HepG2 (cell line): ENCODE measurements around the gene MYO3B. TPM values are rescaled to one million over a fixed set of nuclear protein-coding genes. Genes with fewer than 3 reads are reported as not detected.

Experiments
- ATAC-seq: fragments of 200-7000 bp; cut with Tn5 transposase; 3 replicates; pipeline ENCODE4 v1.9.1; 2020; ENCODE audit warnings: mild to moderate bottlenecking, moderate library complexity
- BruUV-seq: library from RNA; stranded (reverse); fragments of 400-500 nt; replicated peaks from 2 replicates; lab custom pipeline; 2021; lab: Mats Ljungman, UMichigan
- CTCF ChIA-PET: fragments of 300-600 bp; formaldehyde crosslinking; extraction: SDS; loops from one replicate; lab custom pipeline; 2021; ENCODE audit warnings: low total read pairs, inconsistent platforms, low intra/inter-chr PET ratio; lab: Yijun Ruan, JAX
- POLR2A ChIA-PET: fragments of 350-600 bp; sonication (Branson Sonifier 250); formaldehyde crosslinking; loops from one replicate; lab custom pipeline; 2020; ENCODE audit warnings: antibody characterized with exemption, inconsistent platforms; lab: Yijun Ruan, JAX
- DNase-seq: peaks from one replicate; pipeline ENCODE4 v3.0.0-alpha.2; 2015; ENCODE audit warnings: low spot score
- FAIRE-seq: peaks from 3 replicates; lab custom pipeline; 2011; peaks lifted over from hg19 to GRCh38; lab: Jason Lieb, UNC
- H2AFZ ChIP-seq: one replicate; pipeline ENCODE4 v1.6.1; 2011; ENCODE audit warnings: low read length, inconsistent platforms
- H3K27ac ChIP-seq: fragments of 300-600 bp; 3 replicates; pipeline ENCODE4 v1.8.0; 2011; ENCODE audit warnings: mixed run types, mild to moderate bottlenecking, mixed read lengths, low read length, inconsistent platforms; ENCODE audit not compliant: insufficient read depth; ENCODE audit errors: extremely low read length
- H3K27me3 ChIP-seq, 2 experiments: fragments of 200-600 bp in 1 of 2; 2 replicates in 1 of 2; 3 replicates in 1 of 2; pipeline versions ENCODE4 v1.6.0 to v1.8.0; 2011; ENCODE audit warnings: low read length in 2 of 2, mild to moderate bottlenecking in 2 of 2, moderate library complexity in 2 of 2, inconsistent platforms in 1 of 2; ENCODE audit not compliant: insufficient read depth in 2 of 2, control insufficient read depth in 1 of 2
- H3K36me3 ChIP-seq, 2 experiments: fragments of 200-600 bp in 1 of 2; replicated peaks in 1 of 2; 2 replicates in 1 of 2; 3 replicates in 1 of 2; pipeline versions ENCODE4 v1.5.1 to v1.8.0; 2011; ENCODE audit warnings: low read length in 2 of 2, inconsistent platforms in 1 of 2; ENCODE audit not compliant: insufficient read depth in 2 of 2, control insufficient read depth in 1 of 2
- H3K4me1 ChIP-seq: 2 replicates; pipeline ENCODE4 v1.5.1; 2012; ENCODE audit warnings: low read length, inconsistent platforms; ENCODE audit not compliant: insufficient read depth
- H3K4me2 ChIP-seq: 2 replicates; pipeline ENCODE4 v1.6.0; 2011; ENCODE audit warnings: low read depth, low read length, inconsistent platforms
- H3K4me3 ChIP-seq, 3 experiments: fragments of 200-600 bp in 1 of 3; sonication (generic), shearing (Covaris generic) in 1 of 3; replicated peaks in 1 of 3; 2 replicates each; pipeline ENCODE4 v1.5.1; 2011 to 2016; ENCODE audit warnings: low read length in 3 of 3, inconsistent platforms in 2 of 3, low read depth in 2 of 3, mild to moderate bottlenecking in 2 of 3, control low read depth in 1 of 3, mixed read lengths in 1 of 3; ENCODE audit not compliant: insufficient read depth in 1 of 3
- H3K79me2 ChIP-seq: one replicate; pipeline ENCODE4 v1.6.1; 2011; ENCODE audit warnings: low read length, inconsistent platforms; ENCODE audit not compliant: insufficient read depth
- H3K9ac ChIP-seq: 2 replicates; pipeline ENCODE4 v1.6.0; 2011; ENCODE audit warnings: mild to moderate bottlenecking, low read depth, low read length, inconsistent platforms; ENCODE audit not compliant: insufficient read depth
- H3K9me3 ChIP-seq: 2 replicates; pipeline ENCODE4 v1.5.1; 2012; ENCODE audit warnings: mild to moderate bottlenecking, low read length
- H4K20me1 ChIP-seq: 2 replicates; pipeline ENCODE4 v1.6.0; 2011; ENCODE audit warnings: inconsistent platforms, mild to moderate bottlenecking, low read length, moderate library complexity; ENCODE audit not compliant: insufficient read depth
- FOSL2 ChIP-seq: sonication (generic); formaldehyde crosslinking; IDR thresholded peaks from 2 replicates; pipeline ENCODE4 v1.4.0; 2020; ENCODE audit warnings: missing genetic modification reagents
- GABPA ChIP-seq, 2 experiments: IDR thresholded peaks; 2 replicates each; pipeline ENCODE4 v1.6.1; 2011 to 2016; ENCODE audit warnings: low read depth in 2 of 2, low read length in 1 of 2, missing biosample characterization in 1 of 2, missing genetic modification characterization in 1 of 2
- GABPB1 ChIP-seq: IDR thresholded peaks from 2 replicates; pipeline ENCODE4 v1.6.1; 2016; ENCODE audit warnings: mild to moderate bottlenecking, missing genetic modification reagents, moderate library complexity, missing compliant biosample characterization
- HMGXB4 ChIP-seq, 2 experiments: sonication (generic) in 1 of 2; formaldehyde crosslinking in 1 of 2; IDR thresholded peaks; 2 replicates each; pipeline versions ENCODE4 v1.4.0 to v1.6.1; 2018 to 2020; ENCODE audit warnings: missing genetic modification reagents in 2 of 2, borderline replicate concordance in 1 of 2, low read depth in 1 of 2, mild to moderate bottlenecking in 1 of 2, missing biosample characterization in 1 of 2
- KLF16 ChIP-seq, 2 experiments: sonication (generic) in 1 of 2; formaldehyde crosslinking in 1 of 2; IDR thresholded peaks; 2 replicates each; pipeline versions ENCODE4 v1.6.1 to v1.8.0; 2016 to 2023; ENCODE audit warnings: missing genetic modification reagents in 2 of 2, missing compliant biosample characterization in 1 of 2
- POLR2A ChIP-seq, 2 experiments: IDR thresholded peaks; 2 replicates each; pipeline ENCODE4 v1.6.1; 2011; ENCODE audit warnings: low read depth in 2 of 2, low read length in 2 of 2, mild to moderate bottlenecking in 1 of 2, moderate library complexity in 1 of 2; ENCODE audit not compliant: insufficient read depth in 1 of 2
- SNAPC5 ChIP-seq: sonication (generic); formaldehyde crosslinking; IDR thresholded peaks from 2 replicates; pipeline ENCODE4 v1.8.1; 2023; ENCODE audit warnings: mild to moderate bottlenecking, missing genetic modification reagents, borderline replicate concordance
- SOX5 ChIP-seq: IDR thresholded peaks from 2 replicates; pipeline ENCODE4 v1.6.1; 2016; ENCODE audit warnings: borderline replicate concordance
- TEF ChIP-seq: sonication (generic); formaldehyde crosslinking; IDR thresholded peaks from 2 replicates; pipeline ENCODE4 v1.5.0; 2020; ENCODE audit warnings: missing genetic modification reagents
- ZNF652 ChIP-seq: IDR thresholded peaks from 2 replicates; pipeline ENCODE4 v1.6.1; 2016; ENCODE audit warnings: low read depth, borderline replicate concordance
- ZNF703 ChIP-seq: sonication (generic); formaldehyde crosslinking; IDR thresholded peaks from 2 replicates; pipeline ENCODE4 v1.5.1; 2020; ENCODE audit warnings: missing genetic modification reagents, mild to moderate bottlenecking, moderate library complexity, borderline replicate concordance
- ZNF747 ChIP-seq: sonication (generic); formaldehyde crosslinking; IDR thresholded peaks from 2 replicates; pipeline ENCODE4 v1.8.1; 2023; ENCODE audit warnings: missing genetic modification reagents, mild to moderate bottlenecking, borderline replicate concordance
- ZSCAN25 ChIP-seq: sonication (generic); formaldehyde crosslinking; IDR thresholded peaks from 2 replicates; pipeline ENCODE4 v1.8.0; 2022; ENCODE audit warnings: mild to moderate bottlenecking, missing genetic modification reagents
- WGBS: methylation state at CpG from one replicate; pipeline ENCODE4 v1.1.6; 2017; ENCODE audit warnings: low lambda C conversion rate; 5-methylcytosine and 5-hydroxymethylcytosine counted together
- in situ Hi-C: cut with HindIII; loops from 2 replicates; pipeline ENCODE4 v1.10.0; 2017; ENCODE audit warnings: low pct_unique_long_range_greater_than_20kb; ENCODE audit not compliant: extremely low pct_ligation_motif_present
- intact Hi-C: fragments of 100-400 bp; cut with micrococcal nuclease; formaldehyde crosslinking; loops from one replicate; pipeline ENCODE4 v1.10.0; 2022; ENCODE audit not compliant: unreplicated experiment
- polyA plus RNA-seq, 8 experiments: library from polyadenylated mRNA; depleted of rRNA in 3 of 8; stranded (reverse) in 7 of 8; unstranded in 1 of 8; fragments of >200 nt; fragmentation: Illumina TruSeq in 4 of 8; extraction: Trizol in 4 of 8; gene quantifications; 2 replicates each; pipeline versions ENCODE4 v1.2.1 to v1.2.3, GENCODE V29; 2011 to 2016; ENCODE audit warnings: low read depth in 4 of 8, missing spikeins in 1 of 8, mixed read lengths in 1 of 8; ENCODE audit not compliant: insufficient read depth in 1 of 8
- total RNA-seq, 5 experiments: library from RNA; depleted of rRNA; stranded (reverse); fragments of >200 nt; fragmentation: Illumina TruSeq; extraction: Trizol; gene quantifications; 2 replicates each; pipeline ENCODE4 v1.2.3, GENCODE V29; 2016; ENCODE audit warnings: low read depth in 1 of 5

Gene MYO3B
- total and polyA plus RNA-seq, 2 of the 13 experiments (the other 11 are each of a cell fraction or from before 2014, with no cell fraction given), result 0.01 TPM; not detected in 1

GRCh38 chr2:170525566-170525900, 347.6 kb downstream of the MYO3B start:
- H3K79me2 ChIP-seq, result no peaks in the 10 kb centered on the region
- 33% methylated on average over 5 of the region's 5 CpGs for WGBS
- no peak for FAIRE-seq
- no peak for ATAC-seq
- no peak overlapping the region for H3K9ac ChIP-seq
- TF ChIP-seq FOSL2 (CRISPR knock-in tag) (peak; percentile 68), SNAPC5 (CRISPR knock-in tag) (no peak), GABPB1 (CRISPR knock-in tag) (no peak), POLR2A (IDR thresholded peaks at IDR 0.05; ENCODE audit: insufficient read depth in 1 of 2, low read depth in 2 of 2, low read length in 2 of 2) (no peak), ZSCAN25 (no peak)
- no peaks in the 10 kb centered on the region for H3K9me3 ChIP-seq
- no TSS peak for BruUV-seq
- H3K4me1 ChIP-seq, result peaks cover 17% of the 10 kb centered on the region
- DNase-seq, result peak; percentile 24
- in situ Hi-C loops, result no loop called here
- ChIA-PET POLR2A (no interaction called here), CTCF (no interaction called here)
- no peaks in the 10 kb centered on the region for H4K20me1 ChIP-seq
- H3K27me3 ChIP-seq, result peaks cover 2 to 46% of the 10 kb centered on the region in 2 experiments; a peak in 3 of 5 replicates
- H3K36me3 ChIP-seq, result no peaks in the 10 kb centered on the region
- no peak overlapping the region for H3K27ac ChIP-seq
- H3K4me3 ChIP-seq, result no peak overlapping the region
- H2AFZ ChIP-seq, result no peak overlapping the region
- intact Hi-C loops, result no loop called here
- no peak overlapping the region for H3K4me2 ChIP-seq

GRCh38 chr2:170530284-170530745, 352.4 kb downstream of the MYO3B start:
- H3K4me2 ChIP-seq, result peak overlapping the region; percentile 63
- POLR2A ChIA-PET, result interaction anchor here (0.9 to 1.4 kb wide), 3 partner anchors 107 to 186 kb away, joined by 3 to 7 read pairs (median 3); partner anchors contain the start of gene SP5
- intact Hi-C loops (loop anchor here (1.0 kb wide), 2 partner anchors 121 to 181 kb away; no protein-coding TSS in a partner anchor), in situ Hi-C loops (no loop called here)
- H3K27ac ChIP-seq, result no peak overlapping the region
- H3K4me3 ChIP-seq, result peak overlapping the region in 2 of 3 experiments; percentile 5 to 23; a peak in 3 of 6 replicates
- FAIRE-seq (peak; percentile 90), DNase-seq (peak; percentile 94), ATAC-seq (peak; percentile 96)
- H3K79me2 ChIP-seq, result no peaks in the 10 kb centered on the region
- H3K9me3 ChIP-seq, result no peaks in the 10 kb centered on the region
- CTCF ChIA-PET, result no interaction called here
- H3K36me3 ChIP-seq, result no peaks in the 10 kb centered on the region
- H4K20me1 ChIP-seq, result no peaks in the 10 kb centered on the region
- peaks cover 2 to 38% of the 10 kb centered on the region in 2 experiments; a peak in 3 of 5 replicates for H3K27me3 ChIP-seq
- 0% methylated on average over 4 of the region's 7 CpGs for WGBS
- no peak overlapping the region for H3K9ac ChIP-seq
- H2AFZ ChIP-seq, result no peak overlapping the region
- BruUV-seq, result no TSS peak
- peaks cover 28% of the 10 kb centered on the region for H3K4me1 ChIP-seq
- peak in 1 of 2 experiments; percentile 41; a peak in 2 of 4 replicates for TF ChIP-seq HMGXB4 (CRISPR knock-in tag; IDR thresholded peaks at IDR 0.05; ENCODE audit: borderline replicate concordance in 1 of 2, low read depth in 1 of 2)
- TF ChIP-seq ZNF652 (CRISPR knock-in tag), result peak; percentile 88
- TF ChIP-seq ZNF703 (CRISPR knock-in tag), result no peak
- TF ChIP-seq SOX5 (CRISPR knock-in tag), result peak; percentile 72; the same call in 1 of the 2 replicates
- TF ChIP-seq ZNF747 (CRISPR knock-in tag), result peak; percentile 52; the same call in 1 of the 2 replicates
- TF ChIP-seq TEF (CRISPR knock-in tag), result 0 out of 2 replicates have a peak, but pooled peaks have one; percentile 75
- TF ChIP-seq GABPA (IDR thresholded peaks at IDR 0.05; ENCODE audit: low read depth, low read length), result no peak
- TF ChIP-seq GABPA (CRISPR knock-in tag; IDR thresholded peaks at IDR 0.05; ENCODE audit: low read depth), result no peak
- TF ChIP-seq KLF16 (CRISPR knock-in tag; IDR thresholded peaks at IDR 0.05), result peak in 1 of 2 experiments; percentile 71; a peak in 2 of 4 replicates
